HG02885 (cell line): Measurements from ENCODE around the gene RPRM.
"Not testable (repeated sequence)": the region's sequence is repeated elsewhere in the genome, so short reads cannot be mapped to it uniquely, and the experiment has no call there.

ENCODE experiments used
- ATAC-seq: cut with Tn5 transposase; IDR thresholded peaks from one replicate; pipeline ENCODE4 v1.9.1; 2021; ENCODE audit warnings: mild to moderate bottlenecking; ENCODE audit not compliant: unreplicated experiment, poor library complexity

Gene RPRM

GRCh38 chr2:153478289-153479261, at the start of gene RPRM:
Gene RPRM, minus strand, starts transcription at chr2:153478762. Its CDS starts 197 bp downstream, at chr2:153478565.
- peak; percentile 92 for ATAC-seq

DNA sequence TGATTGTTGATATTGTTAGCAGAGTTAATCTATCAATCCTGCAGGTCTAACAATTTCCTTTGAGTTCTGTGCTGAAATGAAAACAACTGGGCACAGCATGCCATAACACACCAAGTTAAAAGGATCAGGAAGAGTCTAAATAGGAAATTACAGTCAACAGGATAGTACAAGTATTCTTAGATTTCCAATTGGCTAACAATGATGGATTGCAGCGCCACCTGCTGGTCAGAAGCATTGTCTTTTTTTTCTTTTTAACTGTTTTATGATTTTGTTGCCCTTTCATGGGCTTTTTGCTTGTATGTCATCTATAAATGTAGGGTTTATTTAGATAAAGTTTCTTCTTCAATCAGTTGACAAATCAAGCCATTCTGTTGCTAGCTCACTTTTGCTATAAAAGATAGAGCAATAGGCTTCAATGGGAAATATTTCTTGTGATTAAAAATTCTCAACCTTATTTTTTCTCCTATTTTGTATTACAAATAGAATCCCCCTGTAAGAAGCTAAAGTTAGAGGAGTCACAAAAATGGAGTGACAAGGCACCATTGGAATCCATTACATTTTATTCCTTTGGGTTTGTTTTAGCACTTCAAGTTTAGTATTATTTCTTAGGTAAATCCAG, 40.8 kb upstream of the RPRM start:
- ATAC-seq, result peak; percentile 71

- no peak for ATAC-seq
Observed at GRCh38 chr2:153512331-153512730, 33.8 kb upstream of the RPRM start.

DNA sequence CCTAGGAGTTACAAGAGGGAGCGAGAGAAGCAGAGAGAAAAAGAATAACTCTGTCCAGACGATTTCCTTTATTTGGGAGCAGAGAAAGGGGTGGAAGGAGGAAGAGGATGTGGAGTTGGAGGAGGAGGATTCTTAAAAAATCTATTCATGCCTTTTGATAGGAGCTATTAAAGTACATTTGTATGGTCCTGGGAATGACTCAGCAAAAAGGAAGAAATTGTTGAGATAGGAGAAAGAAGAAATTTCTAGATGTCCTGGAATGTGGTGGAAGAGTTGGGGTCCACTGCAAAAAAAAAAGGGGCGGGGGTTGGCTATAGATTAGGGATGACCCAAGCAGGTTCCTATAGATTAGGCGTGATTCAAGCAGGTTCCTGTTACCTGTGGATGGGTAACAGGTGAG, 32.4 kb upstream of the RPRM start:
- ATAC-seq, result no peak

DNA sequence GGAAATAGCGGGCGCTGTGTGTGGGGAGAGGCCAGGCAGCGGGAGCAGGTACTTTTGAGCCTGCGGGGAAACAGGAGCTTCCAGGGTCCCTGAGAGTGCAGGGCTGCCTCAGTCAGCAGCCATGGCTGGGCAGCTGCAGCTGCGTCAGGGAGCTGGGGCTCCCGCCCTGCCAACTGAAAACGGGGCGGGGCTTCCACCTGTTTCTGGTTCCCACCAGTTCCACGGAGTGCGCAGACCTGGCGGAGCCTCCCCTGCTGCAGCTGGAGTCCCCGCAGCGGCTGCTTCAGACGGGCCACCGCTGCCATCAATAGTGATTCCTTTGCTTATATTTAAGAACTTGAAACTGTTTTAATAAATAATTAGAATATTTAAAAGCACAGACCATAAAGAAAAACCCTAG, 30.6 kb upstream of the RPRM start:
- no peak for ATAC-seq

GRCh38 chr2:153506499-153506898, 27.9 kb upstream of the RPRM start:
- not testable (repeated sequence) for ATAC-seq

GRCh38 chr2:153499439-153499838, 20.9 kb upstream of the RPRM start:
- no peak for ATAC-seq

DNA sequence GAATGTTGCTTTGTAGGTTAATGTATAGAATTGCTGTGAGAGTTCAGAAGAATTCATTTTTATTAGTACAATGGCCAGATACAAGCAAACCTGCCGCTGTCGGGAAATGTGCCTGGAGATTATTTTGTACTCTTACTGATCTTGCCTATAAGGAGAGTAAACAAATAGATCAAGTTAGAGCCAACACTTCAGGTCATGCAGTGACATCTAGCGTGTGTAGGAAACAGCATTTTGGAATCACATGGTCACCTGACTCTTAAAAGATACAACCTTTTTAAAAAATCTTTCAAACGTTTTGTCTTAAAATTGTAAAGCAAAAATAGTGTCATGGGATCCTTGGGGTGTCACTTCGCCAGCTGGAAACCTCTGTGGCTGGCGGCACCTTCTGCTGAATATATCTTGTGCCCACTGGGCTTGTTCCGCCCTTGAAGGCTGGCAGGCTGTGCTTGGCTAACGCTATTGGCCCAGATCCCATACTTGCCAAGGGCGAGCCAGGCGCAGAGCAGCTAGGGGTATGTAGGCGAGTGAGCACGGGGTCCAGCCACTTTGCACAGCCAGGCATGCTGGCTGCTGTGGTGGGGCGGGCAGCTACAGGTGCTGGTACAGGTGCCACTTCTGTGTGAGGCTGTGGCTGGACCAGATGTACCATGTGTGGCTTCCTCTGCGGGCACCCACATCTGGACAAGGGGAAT, 19.5 kb upstream of the RPRM start:
- ATAC-seq, result no peak

DNA sequence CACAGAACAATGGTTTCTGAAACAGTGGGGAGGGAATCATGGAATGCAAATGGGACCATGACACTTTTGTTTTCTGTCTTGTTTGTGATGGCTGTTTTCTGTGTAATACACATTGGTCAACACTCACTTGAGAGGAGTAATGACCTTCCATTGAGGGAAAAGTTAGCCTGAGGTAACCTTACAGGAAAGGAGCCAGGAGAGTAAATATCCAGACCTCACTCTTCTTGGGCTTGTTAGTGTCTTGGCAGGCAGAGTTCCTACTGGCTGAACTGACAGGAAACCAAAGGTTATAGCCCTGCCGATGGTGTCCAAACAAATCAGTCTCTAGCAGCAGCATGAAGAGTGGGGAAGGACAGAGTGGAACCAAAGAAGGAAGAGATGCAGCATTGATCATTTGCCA, 17.2 kb upstream of the RPRM start:
- ATAC-seq, result no peak

DNA sequence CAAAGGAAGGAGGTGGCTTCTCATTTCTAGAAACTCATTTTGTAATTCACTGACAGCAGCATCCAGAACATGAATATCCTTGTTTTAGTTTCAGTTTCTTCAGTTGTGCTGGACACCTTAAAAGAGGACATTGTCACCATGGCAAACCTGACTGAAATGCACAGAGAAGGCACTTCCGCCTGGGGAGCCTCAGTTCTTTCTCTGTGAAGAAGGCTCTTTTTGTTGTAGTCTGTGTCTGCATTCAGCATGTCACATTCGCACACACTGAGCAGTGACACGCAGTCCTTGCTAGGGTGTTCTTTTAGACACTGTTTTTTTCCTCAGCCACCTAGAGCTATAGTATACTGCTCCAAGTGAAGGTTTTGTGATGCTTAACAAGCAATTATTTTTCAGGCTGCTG, 9.5 kb upstream of the RPRM start:
- ATAC-seq, result no peak

DNA sequence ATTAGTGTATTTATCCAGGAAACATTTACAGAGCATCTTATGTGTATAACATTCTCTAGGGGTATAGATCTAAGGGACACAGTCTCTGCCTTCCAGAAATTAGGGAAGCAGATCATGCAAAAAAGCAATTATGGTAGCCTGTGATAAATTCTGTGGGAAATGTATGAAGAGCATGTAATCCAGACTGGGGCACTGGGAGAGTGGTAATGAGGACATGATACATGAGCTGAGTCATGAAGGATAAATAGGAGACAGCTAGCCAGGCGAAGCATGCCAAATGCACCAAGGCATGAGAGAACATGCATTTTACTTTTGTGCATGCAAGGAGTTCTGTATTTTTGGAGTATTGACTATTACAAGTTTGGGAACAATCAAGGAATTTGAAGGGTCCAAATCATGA, 8.9 kb upstream of the RPRM start:
- ATAC-seq, result no peak

DNA sequence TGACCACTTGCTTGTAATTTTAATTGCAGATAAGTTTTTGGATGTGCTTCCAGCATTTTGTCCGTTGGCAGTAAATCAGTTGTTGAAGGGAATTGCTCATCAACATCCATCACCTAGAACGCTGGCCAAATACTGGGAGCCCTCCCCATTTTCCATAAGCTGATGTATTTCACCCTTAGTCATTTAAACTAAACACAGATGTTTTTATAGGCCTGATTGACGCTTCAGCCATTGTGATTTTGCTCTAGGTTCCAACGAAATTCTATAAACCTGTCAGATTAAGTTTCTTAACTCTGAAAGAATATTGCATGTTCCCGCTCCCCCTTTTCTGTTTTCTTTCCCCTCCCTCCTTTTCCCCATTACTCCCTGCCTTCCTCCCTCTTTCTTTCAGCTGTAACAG, 1.0 kb upstream of the RPRM start:
- ATAC-seq, result no peak

DNA sequence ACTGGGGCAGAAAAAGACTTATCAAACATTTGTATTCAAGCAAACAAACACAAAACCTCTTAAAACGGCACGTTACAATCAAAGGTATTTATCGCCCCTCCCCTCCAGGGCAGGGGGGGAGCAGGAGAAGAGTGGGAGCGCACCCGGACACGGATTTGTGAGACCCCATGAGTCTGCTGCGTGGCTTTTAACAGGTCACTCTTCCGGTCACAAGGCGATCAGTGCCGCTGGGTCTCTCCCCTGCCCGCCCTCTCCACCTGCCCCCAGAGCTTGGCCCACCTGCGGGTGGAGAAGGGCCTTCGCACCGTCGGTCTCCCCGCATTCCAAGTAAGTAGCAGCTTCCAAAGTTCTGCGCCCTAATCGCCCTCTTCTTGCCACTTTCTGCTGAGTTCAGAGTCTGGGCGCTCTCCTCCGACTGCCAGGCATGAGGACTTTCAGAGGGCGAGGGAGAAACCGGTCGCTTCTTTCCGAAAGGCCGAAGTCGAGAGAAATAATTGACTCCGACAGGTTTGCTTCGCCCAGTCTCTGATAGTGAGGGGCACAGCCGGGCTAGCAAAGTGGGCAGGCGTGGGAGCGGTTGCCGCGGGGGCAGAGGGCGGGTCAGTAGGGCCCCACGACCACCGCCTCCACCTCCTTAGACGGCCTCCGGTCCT, 800 bp downstream of the RPRM start:
- ATAC-seq, result no peak

DNA sequence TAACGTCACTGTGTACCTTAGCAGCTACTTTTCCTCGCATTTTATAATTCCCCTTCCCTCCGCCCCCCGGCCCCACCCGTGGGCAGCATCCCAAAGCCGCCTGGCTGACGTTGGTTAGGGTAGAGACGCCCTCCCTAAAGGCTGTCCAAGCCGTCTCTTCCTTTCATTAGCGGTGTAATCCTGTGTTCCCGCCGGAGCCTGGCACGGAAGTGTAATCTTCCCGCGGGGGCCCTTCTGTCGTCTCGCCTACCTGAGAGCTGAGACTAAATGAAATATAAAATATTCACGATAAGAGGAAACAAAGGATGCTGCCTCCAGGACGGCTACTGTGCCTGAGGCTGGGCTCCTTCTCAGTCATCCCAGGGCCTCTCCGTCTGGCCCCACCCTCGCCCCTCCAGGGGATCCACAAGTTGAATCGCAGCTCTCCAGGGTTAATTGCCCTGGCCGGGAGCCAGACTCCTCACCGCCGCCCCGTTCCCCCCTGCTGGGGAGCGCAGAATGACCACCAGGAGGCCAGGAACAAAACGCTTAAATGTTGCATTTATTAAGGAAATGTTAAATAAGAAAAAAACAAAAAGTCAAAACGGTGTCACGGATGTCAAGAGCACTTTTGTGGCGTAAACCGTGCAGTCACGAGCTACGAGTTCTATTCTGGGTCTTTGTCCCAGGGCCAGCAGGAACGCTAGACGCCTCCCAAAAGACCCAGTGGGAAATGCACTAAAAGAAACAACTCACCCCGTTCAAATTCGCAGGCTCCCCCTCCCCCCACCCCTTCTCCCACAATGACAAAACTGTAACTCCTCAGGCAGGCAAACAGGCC, 1.5 kb downstream of the RPRM start:
- ATAC-seq, result no peak

- ATAC-seq, result no peak
Observed at GRCh38 chr2:153476491-153476815, 2.1 kb downstream of the RPRM start.

DNA sequence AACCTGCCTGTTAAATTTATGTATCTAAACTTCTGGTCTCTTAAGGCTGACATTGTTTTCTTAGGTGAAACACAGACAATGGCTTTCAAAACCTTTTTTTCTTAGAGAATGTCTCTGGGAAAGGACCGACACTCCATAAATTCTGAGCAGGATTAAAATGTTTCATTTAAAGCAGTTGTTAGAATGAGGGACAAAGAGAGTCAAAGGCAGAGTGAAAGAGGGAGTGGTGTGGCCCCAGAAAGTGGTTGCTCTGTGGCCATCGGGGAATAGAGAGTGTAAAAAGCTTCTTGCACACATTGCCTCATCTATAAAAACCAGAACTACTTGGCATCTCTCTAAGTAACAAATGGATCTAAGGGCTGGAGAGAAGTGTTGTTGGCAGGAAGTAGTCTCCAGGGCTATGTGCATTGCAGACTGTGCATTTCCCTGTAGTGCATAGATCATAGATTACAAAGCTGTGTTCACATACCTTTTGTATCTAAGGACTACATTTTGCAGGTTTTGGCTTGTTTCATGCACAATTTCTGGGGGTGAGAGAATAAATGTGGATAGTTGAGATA, 3.6 kb downstream of the RPRM start:
- ATAC-seq, result no peak

- ATAC-seq, result peak; percentile 21
Observed at GRCh38 chr2:153474407-153474806, 4.2 kb downstream of the RPRM start.

DNA sequence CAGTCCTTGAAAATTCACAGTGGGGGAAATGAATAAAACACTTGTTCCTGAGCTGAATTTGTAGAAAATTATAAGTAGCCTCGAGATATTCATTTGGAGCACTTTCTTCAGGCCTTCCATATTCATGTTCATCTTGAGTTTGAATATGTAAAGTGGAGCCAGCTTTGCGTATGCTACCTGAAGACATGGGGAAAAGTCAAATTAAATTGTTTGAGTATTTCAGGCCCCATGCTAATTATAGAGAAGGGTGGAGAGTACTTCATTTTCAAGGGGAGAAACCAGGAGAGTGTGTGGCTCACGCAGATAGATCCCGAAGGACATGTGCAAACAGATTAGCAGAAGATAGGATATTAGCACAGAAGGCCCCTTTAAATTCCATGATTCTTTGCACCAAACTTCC, 7.7 kb downstream of the RPRM start:
- ATAC-seq, result no peak

DNA sequence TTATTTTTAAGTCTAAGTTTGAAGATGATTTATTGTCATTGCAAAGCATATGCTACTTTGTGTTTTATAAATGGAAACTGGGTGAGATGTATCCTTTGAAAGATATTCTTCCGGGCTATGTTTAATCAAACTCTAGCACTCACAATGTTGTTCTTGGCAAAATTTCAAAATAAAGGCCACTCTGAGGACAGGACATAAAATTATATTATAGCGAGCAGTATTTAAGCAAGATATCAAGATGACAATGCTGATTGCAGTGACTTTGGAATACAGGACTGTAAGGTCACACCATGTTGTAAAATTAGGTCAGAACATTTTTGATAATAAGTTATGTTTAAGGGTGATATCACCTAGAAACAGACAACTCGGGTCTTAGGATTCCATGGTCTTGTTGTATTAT, 14.2 kb downstream of the RPRM start:
- no peak for ATAC-seq
